Fibroblast of lung (primary cell): ENCODE results near the gene SHANK3.

Source experiments
- CTCF ChIP-seq, 2 donors: IDR thresholded peaks in 1 of 2; conservative IDR thresholded peaks in 1 of 2; 1 replicate in 1 of 2; 2 replicates in 1 of 2; pipeline ENCODE4 v1.5.1; 2011 to 2012; ENCODE audit warnings: low read length in 2 of 2, control low read depth in 1 of 2, inconsistent platforms in 1 of 2, low read depth in 1 of 2, mild to moderate bottlenecking in 1 of 2
- EZH2 ChIP-seq: IDR thresholded peaks from 2 replicates; pipeline ENCODE4 v1.5.1; 2012; ENCODE audit warnings: low read length, control low read depth, mild to moderate bottlenecking; ENCODE audit errors: missing control alignments

- TF ChIP-seq CTCF (conservative IDR thresholded peaks at IDR 0.05 in 1 of 2, IDR thresholded peaks at IDR 0.05 in 1 of 2; ENCODE audit: low read depth in 1 of 2, low read length in 2 of 2) (no peak), EZH2 (no peak)
Observed at GRCh38 chr22:50695421-50696250, 23.0 kb downstream of the SHANK3 start.
